ENCODE measurements around the gene ADSS1.

The ADSS1 gene

DNA sequence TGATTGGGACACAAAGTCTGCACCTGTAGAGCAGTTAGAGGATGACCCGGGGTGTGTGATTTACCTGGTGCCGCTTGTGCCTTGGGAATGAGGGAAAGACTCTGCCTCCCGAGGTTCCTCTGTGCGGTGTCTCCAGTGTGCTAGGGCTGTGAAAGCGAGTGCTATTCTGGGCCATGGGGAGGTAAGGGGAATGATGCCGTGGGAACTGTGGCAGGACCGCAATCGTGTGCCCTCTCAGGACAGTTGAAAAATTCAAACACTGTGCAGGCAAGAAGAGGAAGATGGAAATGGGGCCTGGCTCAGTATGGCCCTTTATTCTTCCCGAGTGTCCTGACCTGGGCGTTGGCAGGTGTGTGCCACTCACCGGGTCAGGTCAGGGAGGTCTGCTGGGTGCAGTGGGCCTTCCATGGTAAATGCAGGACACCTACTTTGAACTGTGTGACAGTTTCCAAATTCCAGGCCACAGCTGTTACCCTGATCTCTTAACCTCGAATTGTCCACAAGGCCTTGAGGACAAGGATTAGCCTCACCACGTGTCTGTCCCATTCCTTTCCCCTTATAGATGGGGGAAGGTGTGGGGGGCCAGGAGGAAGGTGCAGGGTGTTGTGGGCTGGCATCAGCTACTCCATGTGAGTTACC lies 30.3 kb downstream of the ADSS1 start:
- TF ChIP-seq, protein P1, sequence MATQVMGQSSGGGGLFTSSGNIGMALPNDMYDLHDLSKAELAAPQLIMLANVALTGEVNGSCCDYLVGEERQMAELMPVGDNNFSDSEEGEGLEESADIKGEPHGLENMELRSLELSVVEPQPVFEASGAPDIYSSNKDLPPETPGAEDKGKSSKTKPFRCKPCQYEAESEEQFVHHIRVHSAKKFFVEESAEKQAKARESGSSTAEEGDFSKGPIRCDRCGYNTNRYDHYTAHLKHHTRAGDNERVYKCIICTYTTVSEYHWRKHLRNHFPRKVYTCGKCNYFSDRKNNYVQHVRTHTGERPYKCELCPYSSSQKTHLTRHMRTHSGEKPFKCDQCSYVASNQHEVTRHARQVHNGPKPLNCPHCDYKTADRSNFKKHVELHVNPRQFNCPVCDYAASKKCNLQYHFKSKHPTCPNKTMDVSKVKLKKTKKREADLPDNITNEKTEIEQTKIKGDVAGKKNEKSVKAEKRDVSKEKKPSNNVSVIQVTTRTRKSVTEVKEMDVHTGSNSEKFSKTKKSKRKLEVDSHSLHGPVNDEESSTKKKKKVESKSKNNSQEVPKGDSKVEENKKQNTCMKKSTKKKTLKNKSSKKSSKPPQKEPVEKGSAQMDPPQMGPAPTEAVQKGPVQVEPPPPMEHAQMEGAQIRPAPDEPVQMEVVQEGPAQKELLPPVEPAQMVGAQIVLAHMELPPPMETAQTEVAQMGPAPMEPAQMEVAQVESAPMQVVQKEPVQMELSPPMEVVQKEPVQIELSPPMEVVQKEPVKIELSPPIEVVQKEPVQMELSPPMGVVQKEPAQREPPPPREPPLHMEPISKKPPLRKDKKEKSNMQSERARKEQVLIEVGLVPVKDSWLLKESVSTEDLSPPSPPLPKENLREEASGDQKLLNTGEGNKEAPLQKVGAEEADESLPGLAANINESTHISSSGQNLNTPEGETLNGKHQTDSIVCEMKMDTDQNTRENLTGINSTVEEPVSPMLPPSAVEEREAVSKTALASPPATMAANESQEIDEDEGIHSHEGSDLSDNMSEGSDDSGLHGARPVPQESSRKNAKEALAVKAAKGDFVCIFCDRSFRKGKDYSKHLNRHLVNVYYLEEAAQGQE (IDR thresholded peaks at IDR 0.05; ENCODE audit: insufficient read depth in 1 of 2, low read depth in 2 of 2, low read length in 2 of 2): no peak
- TF ChIP-seq SIN3A (IDR thresholded peaks at IDR 0.05; ENCODE audit: borderline replicate concordance, insufficient read depth, low read length) (no peak), FOXP2 (optimal IDR thresholded peaks at IDR 0.05; ENCODE audit: borderline replicate concordance, extremely low read depth, extremely low read length, insufficient read depth) (no peak), POLR2AphosphoS5 (IDR thresholded peaks at IDR 0.05; ENCODE audit: low read depth, low read length) (no peak), TAF1 (IDR thresholded peaks at IDR 0.05; ENCODE audit: borderline replicate concordance, insufficient read depth, low read length) (no peak)

DNA sequence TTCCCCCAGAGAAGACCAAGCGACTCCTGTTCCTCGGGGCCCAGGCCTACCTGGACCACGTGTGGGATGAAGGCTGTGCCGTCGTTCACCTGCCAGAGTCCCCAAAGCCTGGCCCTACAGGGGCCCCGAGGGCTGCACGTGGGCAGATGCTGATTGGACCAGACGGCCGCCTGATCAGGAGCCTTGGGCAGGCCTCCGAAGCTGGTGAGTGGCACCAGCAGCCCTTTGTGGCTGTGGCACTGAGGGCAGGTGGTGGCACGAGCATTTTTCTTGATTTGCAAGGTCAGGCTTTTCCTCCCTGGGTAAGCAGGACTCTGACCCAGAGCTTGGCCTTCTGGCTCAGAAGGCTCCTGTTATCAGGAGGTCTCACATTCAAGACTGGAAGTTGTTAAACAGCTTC lies 31.6 kb downstream of the ADSS1 start:
- TF ChIP-seq TAF1 (IDR thresholded peaks at IDR 0.05; ENCODE audit: borderline replicate concordance, insufficient read depth, low read length) (no peak), FOXP2 (optimal IDR thresholded peaks at IDR 0.05; ENCODE audit: borderline replicate concordance, extremely low read depth, extremely low read length, insufficient read depth) (no peak), SIN3A (IDR thresholded peaks at IDR 0.05; ENCODE audit: borderline replicate concordance, insufficient read depth, low read length) (no peak), POLR2AphosphoS5 (IDR thresholded peaks at IDR 0.05; ENCODE audit: low read depth, low read length) (no peak)
- TF ChIP-seq, protein P1 (IDR thresholded peaks at IDR 0.05; ENCODE audit: insufficient read depth in 1 of 2, low read depth in 2 of 2, low read length in 2 of 2): no peak

DNA sequence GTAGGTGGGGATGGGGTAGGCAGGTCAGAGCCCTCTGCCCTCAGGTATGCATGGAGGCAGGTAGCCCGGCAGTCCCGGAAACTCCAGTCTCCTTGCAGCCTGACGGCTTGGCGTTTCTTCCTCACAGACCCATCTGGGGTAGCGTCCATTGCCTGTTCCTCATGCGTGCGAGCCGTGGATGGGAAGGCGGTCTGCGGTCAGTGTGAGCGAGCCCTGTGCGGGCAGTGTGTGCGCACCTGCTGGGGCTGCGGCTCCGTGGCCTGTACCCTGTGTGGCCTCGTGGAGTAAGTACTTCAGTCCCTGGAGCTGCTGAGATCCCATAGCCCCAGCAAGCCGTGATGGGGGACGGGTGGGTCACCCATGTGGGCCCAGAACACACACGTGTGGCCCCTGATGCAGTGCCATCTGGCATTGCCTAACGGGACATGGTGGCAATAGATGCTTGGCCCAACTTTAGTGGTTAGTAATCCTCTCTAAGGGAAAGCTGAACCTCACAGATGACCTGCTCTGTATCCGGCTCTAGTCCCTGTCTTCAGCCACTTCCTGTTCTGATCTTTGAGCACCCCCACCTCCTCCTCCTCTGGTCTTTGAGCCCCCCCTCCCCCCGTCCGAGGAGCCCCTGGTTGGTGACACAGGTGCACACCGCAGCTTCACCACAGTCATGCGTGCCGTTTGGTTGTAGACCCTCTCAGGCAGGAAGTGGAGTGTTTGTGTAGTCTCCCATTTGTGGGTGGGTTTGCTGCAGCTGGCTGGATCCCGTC lies 32.6 kb downstream of the ADSS1 start:
- TF ChIP-seq, protein P1 (IDR thresholded peaks at IDR 0.05; ENCODE audit: insufficient read depth in 1 of 2, low read depth in 2 of 2, low read length in 2 of 2): no peak
- TF ChIP-seq SIN3A (IDR thresholded peaks at IDR 0.05; ENCODE audit: borderline replicate concordance, insufficient read depth, low read length) (no peak), FOXP2 (optimal IDR thresholded peaks at IDR 0.05; ENCODE audit: borderline replicate concordance, extremely low read depth, extremely low read length, insufficient read depth) (no peak), TAF1 (IDR thresholded peaks at IDR 0.05; ENCODE audit: borderline replicate concordance, insufficient read depth, low read length) (no peak)

DNA sequence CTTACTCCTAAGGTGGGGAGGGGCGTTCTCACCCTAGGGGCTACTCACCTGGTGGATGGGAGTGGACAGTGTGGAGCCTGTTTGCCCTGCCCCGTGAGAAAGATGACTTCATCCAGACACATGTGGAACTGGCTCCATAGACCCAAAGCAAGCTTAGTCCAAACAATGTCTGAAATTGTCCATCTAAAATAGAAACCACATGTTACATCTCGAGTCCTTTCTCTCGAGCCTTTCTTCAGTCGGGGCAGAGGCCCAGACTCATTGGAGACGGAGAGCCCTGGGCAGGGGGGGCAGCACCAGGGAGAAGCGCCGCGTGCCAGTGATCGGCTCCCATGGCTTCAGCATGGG lies 33.2 kb downstream of the ADSS1 start:
- TF ChIP-seq FOXP2 (optimal IDR thresholded peaks at IDR 0.05; ENCODE audit: borderline replicate concordance, extremely low read depth, extremely low read length, insufficient read depth) (no peak), TAF1 (IDR thresholded peaks at IDR 0.05; ENCODE audit: borderline replicate concordance, insufficient read depth, low read length) (no peak), POLR2AphosphoS5 (IDR thresholded peaks at IDR 0.05; ENCODE audit: low read depth, low read length) (no peak), SIN3A (IDR thresholded peaks at IDR 0.05; ENCODE audit: borderline replicate concordance, insufficient read depth, low read length) (no peak)
- TF ChIP-seq, protein P1 (IDR thresholded peaks at IDR 0.05; ENCODE audit: insufficient read depth in 1 of 2, low read depth in 2 of 2, low read length in 2 of 2): no peak
